CD4-positive, CD25-positive, alpha-beta regulatory T cell (primary cell): ENCODE measurements around the gene DNM1L. TPM values are rescaled to one million over a fixed set of nuclear protein-coding genes. Genes with fewer than 3 reads are reported as not detected.

ENCODE experiments used
- ATAC-seq, 2 donors: fragments of 150-1000 bp; cut with Tn5 transposase; one replicate each; pipeline ENCODE4 v1.10.0; 2021; ENCODE audit warnings: low read depth in 2 of 2, moderate number of reproducible peaks in 2 of 2, moderate library complexity in 1 of 2
- DNase-seq, 3 donors: peaks; one replicate each; pipeline versions ENCODE4 v3.0.0 to v3.0.0-alpha.2; 2012 to 2022; ENCODE audit warnings: mixed read lengths in 1 of 3
- H3K27ac ChIP-seq: one replicate; pipeline ENCODE4 v1.7.0; 2013; ENCODE audit warnings: mild to moderate bottlenecking, low read length; ENCODE audit not compliant: insufficient read depth, poor library complexity, severe bottlenecking
- H3K27me3 ChIP-seq: one replicate; pipeline ENCODE4 v1.7.0; 2013; ENCODE audit warnings: low read length; ENCODE audit not compliant: control insufficient read depth, insufficient read depth
- H3K36me3 ChIP-seq: one replicate; pipeline ENCODE4 v1.7.0; 2013; ENCODE audit warnings: mild to moderate bottlenecking, low read length, moderate library complexity; ENCODE audit not compliant: control insufficient read depth, insufficient read depth
- H3K4me1 ChIP-seq: 2 replicates; pipeline ENCODE4 v1.7.0; 2013; ENCODE audit warnings: mild to moderate bottlenecking, low read length; ENCODE audit not compliant: insufficient read depth, control insufficient read depth, poor library complexity, severe bottlenecking
- H3K4me3 ChIP-seq: one replicate; pipeline ENCODE4 v1.7.0; 2013; ENCODE audit warnings: low read depth, mild to moderate bottlenecking, low read length, moderate library complexity
- H3K9me3 ChIP-seq, 2 experiments: 1 replicate in 1 of 2; 2 replicates in 1 of 2; pipeline ENCODE4 v1.7.0; 2013; ENCODE audit warnings: low read length in 2 of 2, mild to moderate bottlenecking in 1 of 2, moderate library complexity in 1 of 2; ENCODE audit not compliant: control insufficient read depth in 2 of 2
- H3K27ac Mint-ChIP-seq, 3 donors: one replicate each; pipeline ENCODE4 v1.8.0; 2020 to 2022; ENCODE audit warnings: mild to moderate bottlenecking in 3 of 3, mixed read lengths in 3 of 3, moderate library complexity in 2 of 3
- H3K27me3 Mint-ChIP-seq: one replicate; pipeline ENCODE4 v1.8.0; 2022; ENCODE audit warnings: mild to moderate bottlenecking, mixed read lengths
- H3K36me3 Mint-ChIP-seq: one replicate; pipeline ENCODE4 v1.8.0; 2020; ENCODE audit warnings: mixed read lengths
- H3K4me1 Mint-ChIP-seq, 4 donors: one replicate each; pipeline ENCODE4 v1.8.0; 2020 to 2022; ENCODE audit warnings: mixed read lengths in 4 of 4, mild to moderate bottlenecking in 1 of 4
- H3K4me3 Mint-ChIP-seq, 4 donors: one replicate each; pipeline ENCODE4 v1.8.0; 2020 to 2022; ENCODE audit warnings: mild to moderate bottlenecking in 4 of 4, mixed read lengths in 4 of 4, moderate library complexity in 3 of 4
- H3K9me3 Mint-ChIP-seq, 7 donors: one replicate each; pipeline ENCODE4 v1.8.0; 2020 to 2022; ENCODE audit warnings: mixed read lengths in 7 of 7, mild to moderate bottlenecking in 3 of 7, moderate library complexity in 2 of 7
- polyA plus RNA-seq, 4 donors: library from polyadenylated mRNA; unstranded; fragments of 300-500 nt; fragmentation: Illumina TruSeq; gene quantifications; one replicate each; pipeline ENCODE4 v1.2.3, GENCODE V29; 2021
- total RNA-seq: library from RNA; stranded (reverse); gene quantifications from one replicate; pipeline ENCODE4 v1.2.3, GENCODE V29; 2022

Gene DNM1L
- total and polyA plus RNA-seq, 5 donors from 2014 or later, result 16.2 to 61.6 (median 17.7) TPM

- DNase-seq, result no peak
These were observed 98.1 kb downstream of the DNM1L start for GRCh38 chr12:32777159-32777558.

GRCh38 chr12:32777691-32778175 lies 98.6 kb downstream of the DNM1L start:
- no peaks in the 10 kb centered on the region for H3K9me3 ChIP-seq
- H3K4me3 Mint-ChIP-seq, result no peak overlapping the region
- DNase-seq, result no peak
- no peak overlapping the region for H3K27ac Mint-ChIP-seq
- no peak for ATAC-seq
- H3K4me3 ChIP-seq, result no peak overlapping the region
- H3K27me3 ChIP-seq, result no peaks in the 10 kb centered on the region
- peaks cover 21% of the 10 kb centered on the region for H3K27me3 Mint-ChIP-seq
- H3K36me3 ChIP-seq, result no peaks in the 10 kb centered on the region
- H3K4me1 ChIP-seq, result no peaks in the 10 kb centered on the region
- H3K36me3 Mint-ChIP-seq, result no peaks in the 10 kb centered on the region
- H3K9me3 Mint-ChIP-seq, result no peaks in the 10 kb centered on the region
- H3K27ac ChIP-seq, result no peak overlapping the region
- no peaks in the 10 kb centered on the region for H3K4me1 Mint-ChIP-seq

More at GRCh38 chr12:32777159-32777558, 98.1 kb downstream of the DNM1L start:
- Mint-ChIP-seq H3K27ac (no peak overlapping the region), H3K4me3 (no peak overlapping the region), H3K27me3 (peaks cover 21% of the 10 kb centered on the region), H3K9me3 (no peaks in the 10 kb centered on the region), H3K36me3 (no peaks in the 10 kb centered on the region), H3K4me1 (no peaks in the 10 kb centered on the region)
- Histone ChIP-seq H3K27ac (no peak overlapping the region), H3K4me1 (no peaks in the 10 kb centered on the region), H3K4me3 (no peak overlapping the region), H3K27me3 (no peaks in the 10 kb centered on the region), H3K36me3 (no peaks in the 10 kb centered on the region), H3K9me3 (no peaks in the 10 kb centered on the region)
- ATAC-seq, result no peak

GRCh38 chr12:32780071-32780470 lies 101.0 kb downstream of the DNM1L start:
- H3K4me3 Mint-ChIP-seq, result no peak overlapping the region
- H3K27me3 ChIP-seq, result no peaks in the 10 kb centered on the region

GRCh38 chr12:32783029-32783428 lies 103.9 kb downstream of the DNM1L start:
- no peak for ATAC-seq
- H3K27me3 ChIP-seq, result no peaks in the 10 kb centered on the region
- no peaks in the 10 kb centered on the region for H3K36me3 ChIP-seq
- no peak overlapping the region for H3K4me3 Mint-ChIP-seq
- H3K4me3 ChIP-seq, result no peak overlapping the region
- no peaks in the 10 kb centered on the region for H3K9me3 ChIP-seq
- no peaks in the 10 kb centered on the region for H3K4me1 ChIP-seq
- peaks cover 0 to 1% (median 0%) of the 10 kb centered on the region in 7 donors for H3K9me3 Mint-ChIP-seq
- H3K36me3 Mint-ChIP-seq, result no peaks in the 10 kb centered on the region
- no peak for DNase-seq
- no peak overlapping the region for H3K27ac ChIP-seq
- H3K4me1 Mint-ChIP-seq, result no peaks in the 10 kb centered on the region
- no peak overlapping the region for H3K27ac Mint-ChIP-seq
- peaks cover 11% of the 10 kb centered on the region for H3K27me3 Mint-ChIP-seq

More at GRCh38 chr12:32780071-32780470, 101.0 kb downstream of the DNM1L start:
- no peak for ATAC-seq
- no peaks in the 10 kb centered on the region for H3K36me3 ChIP-seq
- no peak for DNase-seq
- Mint-ChIP-seq H3K4me1 (no peaks in the 10 kb centered on the region), H3K36me3 (no peaks in the 10 kb centered on the region), H3K9me3 (no peaks in the 10 kb centered on the region), H3K27me3 (peaks cover 16% of the 10 kb centered on the region), H3K27ac (no peak overlapping the region)
- H3K4me1 ChIP-seq, result no peaks in the 10 kb centered on the region
- H3K4me3 ChIP-seq, result no peak overlapping the region
- H3K27ac ChIP-seq, result no peak overlapping the region
- no peaks in the 10 kb centered on the region for H3K9me3 ChIP-seq

GRCh38 chr12:32785557-32785956 lies 106.5 kb downstream of the DNM1L start:
- peaks cover 0 to 1% (median 0%) of the 10 kb centered on the region in 7 donors for H3K9me3 Mint-ChIP-seq
- no peaks in the 10 kb centered on the region for H3K9me3 ChIP-seq
- no peak for DNase-seq
- no peaks in the 10 kb centered on the region for H3K36me3 Mint-ChIP-seq
- H3K27me3 ChIP-seq, result no peaks in the 10 kb centered on the region
- H3K4me1 ChIP-seq, result no peaks in the 10 kb centered on the region
- no peak overlapping the region for H3K4me3 ChIP-seq
- H3K36me3 ChIP-seq, result no peaks in the 10 kb centered on the region
- no peaks in the 10 kb centered on the region for H3K27me3 Mint-ChIP-seq
- H3K27ac Mint-ChIP-seq, result no peak overlapping the region
- no peak for ATAC-seq
- H3K4me1 Mint-ChIP-seq, result no peaks in the 10 kb centered on the region
- no peak overlapping the region for H3K4me3 Mint-ChIP-seq
- H3K27ac ChIP-seq, result no peak overlapping the region

GRCh38 chr12:32788405-32788804 lies 109.3 kb downstream of the DNM1L start:
- Mint-ChIP-seq H3K4me1 (no peaks in the 10 kb centered on the region), H3K4me3 (no peak overlapping the region), H3K36me3 (no peaks in the 10 kb centered on the region), H3K27me3 (no peaks in the 10 kb centered on the region), H3K9me3 (peaks cover 0 to 1% (median 0%) of the 10 kb centered on the region in 7 donors), H3K27ac (no peak overlapping the region)
- H3K4me3 ChIP-seq, result no peak overlapping the region
- ATAC-seq (no peak), DNase-seq (no peak)
- no peaks in the 10 kb centered on the region for H3K9me3 ChIP-seq
- no peaks in the 10 kb centered on the region for H3K4me1 ChIP-seq
- H3K36me3 ChIP-seq, result no peaks in the 10 kb centered on the region
- H3K27ac ChIP-seq, result no peak overlapping the region
- no peaks in the 10 kb centered on the region for H3K27me3 ChIP-seq

GRCh38 chr12:32789446-32789845 lies 110.3 kb downstream of the DNM1L start:
- no peak overlapping the region for H3K27ac Mint-ChIP-seq
- no peaks in the 10 kb centered on the region for H3K36me3 Mint-ChIP-seq
- Histone ChIP-seq H3K27me3 (no peaks in the 10 kb centered on the region), H3K27ac (no peak overlapping the region), H3K4me1 (no peaks in the 10 kb centered on the region), H3K4me3 (no peak overlapping the region), H3K9me3 (no peaks in the 10 kb centered on the region), H3K36me3 (no peaks in the 10 kb centered on the region)
- H3K9me3 Mint-ChIP-seq, result peaks cover 0 to 1% (median 0%) of the 10 kb centered on the region in 7 donors
- ATAC-seq (no peak), DNase-seq (no peak)
- no peaks in the 10 kb centered on the region for H3K4me1 Mint-ChIP-seq
- no peak overlapping the region for H3K4me3 Mint-ChIP-seq
- H3K27me3 Mint-ChIP-seq, result no peaks in the 10 kb centered on the region

GRCh38 chr12:32789916-32790315 lies 110.8 kb downstream of the DNM1L start:
- H3K4me1 Mint-ChIP-seq, result no peaks in the 10 kb centered on the region
- H3K9me3 ChIP-seq, result no peaks in the 10 kb centered on the region
- H3K4me3 Mint-ChIP-seq, result no peak overlapping the region
- no peaks in the 10 kb centered on the region for H3K36me3 ChIP-seq
- H3K27me3 ChIP-seq, result no peaks in the 10 kb centered on the region
- H3K27ac ChIP-seq, result no peak overlapping the region
- no peaks in the 10 kb centered on the region for H3K27me3 Mint-ChIP-seq
- no peak overlapping the region for H3K4me3 ChIP-seq
- peaks cover 0 to 1% (median 0%) of the 10 kb centered on the region in 7 donors for H3K9me3 Mint-ChIP-seq
- H3K27ac Mint-ChIP-seq, result no peak overlapping the region
- ATAC-seq (no peak), DNase-seq (no peak)
- H3K36me3 Mint-ChIP-seq, result no peaks in the 10 kb centered on the region
- no peaks in the 10 kb centered on the region for H3K4me1 ChIP-seq
